ENCODE measurements around the gene CRHR2.

CRHR2 gene

GRCh38 chr7:30694774-30695721, 12.8 kb upstream of the CRHR2 start:
- H3F3A ChIP-seq (ENCODE audit: insufficient read depth, low read length), result no peaks in the 10 kb centered on the region
- no peaks in the 10 kb centered on the region for H3K9me3 ChIP-seq (ENCODE audit: low read length)

GRCh38 chr7:30694218-30694745, 12.0 kb upstream of the CRHR2 start:
- Histone ChIP-seq H3F3A (ENCODE audit: insufficient read depth, low read length) (no peaks in the 10 kb centered on the region), H2AFZ (ENCODE audit: low read length) (no peak overlapping the region), H4K20me1 (ENCODE audit: insufficient read depth, low read length) (no peaks in the 10 kb centered on the region), H3K36me3 (ENCODE audit: insufficient read depth, low read length) (no peaks in the 10 kb centered on the region), H3K4me1 (ENCODE audit: insufficient read depth, low read length, severe bottlenecking) (no peaks in the 10 kb centered on the region), H3K9me3 (ENCODE audit: low read length) (no peaks in the 10 kb centered on the region), H3K27ac (ENCODE audit: low read depth, low read length, poor library complexity, severe bottlenecking) (no peak overlapping the region), H3K4me2 (ENCODE audit: low read length) (no peak overlapping the region), H3K27me3 (ENCODE audit: insufficient read depth, low read length) (peaks cover 7% of the 10 kb centered on the region; the same call in 1 of the 2 replicates), H3K4me3 (ENCODE audit: low read depth, low read length, poor library complexity, severe bottlenecking) (no peak overlapping the region), H3K79me2 (ENCODE audit: insufficient read depth, low read length) (no peaks in the 10 kb centered on the region), H3K9ac (ENCODE audit: low read length) (no peak overlapping the region), H3K9me2 (ENCODE audit: low read depth, low read length) (no peaks in the 10 kb centered on the region)
- TF ChIP-seq CTCF (IDR thresholded peaks at IDR 0.05; ENCODE audit: low read length), result no peak
- no peak for TF ChIP-seq EZH2 (IDR thresholded peaks at IDR 0.05; ENCODE audit: borderline replicate concordance, low read length)

More at GRCh38 chr7:30694774-30695721, 12.8 kb upstream of the CRHR2 start:
- H3K4me3 ChIP-seq (ENCODE audit: low read depth, low read length, poor library complexity, severe bottlenecking), result no peak overlapping the region
- peaks cover 7% of the 10 kb centered on the region; the same call in 1 of the 2 replicates for H3K27me3 ChIP-seq (ENCODE audit: insufficient read depth, low read length)
- no peaks in the 10 kb centered on the region for H4K20me1 ChIP-seq (ENCODE audit: insufficient read depth, low read length)
- no peaks in the 10 kb centered on the region for H3K9me2 ChIP-seq (ENCODE audit: low read depth, low read length)
- no peak overlapping the region for H3K4me2 ChIP-seq (ENCODE audit: low read length)
- no peak for TF ChIP-seq CTCF (IDR thresholded peaks at IDR 0.05; ENCODE audit: low read length)
- no peaks in the 10 kb centered on the region for H3K4me1 ChIP-seq (ENCODE audit: insufficient read depth, low read length, severe bottlenecking)
- H3K9ac ChIP-seq (ENCODE audit: low read length), result no peak overlapping the region
- no peak overlapping the region for H2AFZ ChIP-seq (ENCODE audit: low read length)
- no peaks in the 10 kb centered on the region for H3K36me3 ChIP-seq (ENCODE audit: insufficient read depth, low read length)
- H3K27ac ChIP-seq (ENCODE audit: low read depth, low read length, poor library complexity, severe bottlenecking), result no peak overlapping the region
- H3K79me2 ChIP-seq (ENCODE audit: insufficient read depth, low read length), result no peaks in the 10 kb centered on the region

GRCh38 chr7:30692882-30693281, 10.6 kb upstream of the CRHR2 start:
- no peaks in the 10 kb centered on the region for H3F3A ChIP-seq (ENCODE audit: insufficient read depth, low read length)
- H2AFZ ChIP-seq (ENCODE audit: low read length), result no peak overlapping the region
- H3K27ac ChIP-seq (ENCODE audit: low read depth, low read length, poor library complexity, severe bottlenecking), result no peak overlapping the region
- H3K9ac ChIP-seq (ENCODE audit: low read length), result no peak overlapping the region
- H4K20me1 ChIP-seq (ENCODE audit: insufficient read depth, low read length), result no peaks in the 10 kb centered on the region
- no peak overlapping the region for H3K4me3 ChIP-seq (ENCODE audit: low read depth, low read length, poor library complexity, severe bottlenecking)
- no peak for TF ChIP-seq EZH2 (IDR thresholded peaks at IDR 0.05; ENCODE audit: borderline replicate concordance, low read length)
- no peak for TF ChIP-seq CTCF (IDR thresholded peaks at IDR 0.05; ENCODE audit: low read length)
- H3K36me3 ChIP-seq (ENCODE audit: insufficient read depth, low read length), result no peaks in the 10 kb centered on the region
- peaks cover 7% of the 10 kb centered on the region; the same call in 1 of the 2 replicates for H3K27me3 ChIP-seq (ENCODE audit: insufficient read depth, low read length)
- no peaks in the 10 kb centered on the region for H3K9me2 ChIP-seq (ENCODE audit: low read depth, low read length)
- H3K4me2 ChIP-seq (ENCODE audit: low read length), result no peak overlapping the region
- H3K9me3 ChIP-seq (ENCODE audit: low read length), result no peaks in the 10 kb centered on the region
- H3K79me2 ChIP-seq (ENCODE audit: insufficient read depth, low read length), result no peaks in the 10 kb centered on the region
- no peaks in the 10 kb centered on the region for H3K4me1 ChIP-seq (ENCODE audit: insufficient read depth, low read length, severe bottlenecking)
